ENCODE measurements around the gene GPN2. TPM values are rescaled to one million over a fixed set of nuclear protein-coding genes. Genes with fewer than 3 reads are reported as not detected.

Gene GPN2
- total RNA-seq, 2 donors from 2014 or later = 44.8 to 61.4 TPM

GRCh38 chr1:26826261-26827105 is 63.6 kb downstream of the GPN2 start, which contains the start of gene ZDHHC18:
TSS of gene ZDHHC18 (plus strand) at chr1:26826688. CDS start at chr1:26826805, 117 bp downstream.
- peaks cover 34% of the 10 kb centered on the region for H3K4me1 Mint-ChIP-seq
- H3K27me3 Mint-ChIP-seq = no peaks in the 10 kb centered on the region
- ATAC-seq (replicated peaks) = peak; percentile 81
- peak within 1 kb of the TSS; percentile 99 for H3K27ac Mint-ChIP-seq
- peak within 1 kb of the TSS; percentile 99 for H3K4me3 Mint-ChIP-seq
- no peaks in the 10 kb centered on the region for H3K9me3 Mint-ChIP-seq
- peaks cover 53% of the 10 kb centered on the region for H3K36me3 Mint-ChIP-seq (ENCODE audit: low read depth)

Other genes with a start within 250 kb of the GPN2 start
- gene ARID1A, start 194.3 kb downstream of the GPN2 start, total RNA-seq = 10 to 100 TPM; 72.5 to 83.4 TPM
- gene PIGV, start 102.3 kb downstream of the GPN2 start, total RNA-seq = 10 to 100 TPM; 14.0 to 18.1 TPM
- 10 to 100 TPM; 84.3 to 86.1 TPM for gene ZDHHC18, start 63.6 kb downstream of the GPN2 start, total RNA-seq
- 1 to 10 TPM; 4.3 to 4.7 TPM for gene SFN, start 27.1 kb downstream of the GPN2 start, total RNA-seq
- gene GPATCH3, start 10.2 kb upstream of the GPN2 start, total RNA-seq = 10 to 100 TPM in 1 of 2 donors, 1 to 10 TPM in 1; 9.4 to 13.4 TPM
- gene NR0B2, start 23.7 kb upstream of the GPN2 start, total RNA-seq = not detected
- 100 to 1,000 TPM in 1 of 2 donors, 10 to 100 TPM in 1; 45.0 to 108 TPM for gene NUDC, start 31.5 kb upstream of the GPN2 start, total RNA-seq
- not detected for gene KDF1, start 70.2 kb upstream of the GPN2 start, total RNA-seq
- not detected for gene TRNP1, start 103.4 kb upstream of the GPN2 start, total RNA-seq
- not detected for gene TENT5B, start 122.6 kb upstream of the GPN2 start, total RNA-seq

Data from activated T-helper 17 cell treated with anti-CD3 and anti-CD28 coated beads, Interleukin-2, amount 50 U/mL, for 72 hours (primary cell).